GM12878 (cell line): ENCODE measurements around the gene AGPAT2.

Source experiments
- FOS ChIP-seq: IDR thresholded peaks from 3 replicates; pipeline ENCODE4 v1.6.1; 2011; ENCODE audit warnings: borderline replicate concordance; ENCODE audit not compliant: insufficient read length; ENCODE audit errors: extremely low read depth
- SP1 ChIP-seq: IDR thresholded peaks from one replicate; pipeline ENCODE4 v1.6.1; 2011; ENCODE audit warnings: low read depth, low read length
- SUPT20H ChIP-seq: IDR thresholded peaks from 2 replicates; pipeline ENCODE4 v1.6.1; 2011; ENCODE audit warnings: low read depth, mild to moderate bottlenecking, low read length, moderate library complexity, borderline replicate concordance; ENCODE audit not compliant: control insufficient read depth
- TF ChIP-seq, protein P1 (sequence below): IDR thresholded peaks from 2 replicates; pipeline ENCODE4 v1.6.1; 2011; ENCODE audit warnings: low read depth, mild to moderate bottlenecking, low read length, moderate library complexity, borderline replicate concordance; ENCODE audit errors: extremely low read depth
- TF ChIP-seq, protein P2 (sequence below): IDR thresholded peaks from 2 replicates; pipeline ENCODE4 v1.6.1; 2012; ENCODE audit warnings: low read depth, low read length, improper control_type of control experiment

DNA sequence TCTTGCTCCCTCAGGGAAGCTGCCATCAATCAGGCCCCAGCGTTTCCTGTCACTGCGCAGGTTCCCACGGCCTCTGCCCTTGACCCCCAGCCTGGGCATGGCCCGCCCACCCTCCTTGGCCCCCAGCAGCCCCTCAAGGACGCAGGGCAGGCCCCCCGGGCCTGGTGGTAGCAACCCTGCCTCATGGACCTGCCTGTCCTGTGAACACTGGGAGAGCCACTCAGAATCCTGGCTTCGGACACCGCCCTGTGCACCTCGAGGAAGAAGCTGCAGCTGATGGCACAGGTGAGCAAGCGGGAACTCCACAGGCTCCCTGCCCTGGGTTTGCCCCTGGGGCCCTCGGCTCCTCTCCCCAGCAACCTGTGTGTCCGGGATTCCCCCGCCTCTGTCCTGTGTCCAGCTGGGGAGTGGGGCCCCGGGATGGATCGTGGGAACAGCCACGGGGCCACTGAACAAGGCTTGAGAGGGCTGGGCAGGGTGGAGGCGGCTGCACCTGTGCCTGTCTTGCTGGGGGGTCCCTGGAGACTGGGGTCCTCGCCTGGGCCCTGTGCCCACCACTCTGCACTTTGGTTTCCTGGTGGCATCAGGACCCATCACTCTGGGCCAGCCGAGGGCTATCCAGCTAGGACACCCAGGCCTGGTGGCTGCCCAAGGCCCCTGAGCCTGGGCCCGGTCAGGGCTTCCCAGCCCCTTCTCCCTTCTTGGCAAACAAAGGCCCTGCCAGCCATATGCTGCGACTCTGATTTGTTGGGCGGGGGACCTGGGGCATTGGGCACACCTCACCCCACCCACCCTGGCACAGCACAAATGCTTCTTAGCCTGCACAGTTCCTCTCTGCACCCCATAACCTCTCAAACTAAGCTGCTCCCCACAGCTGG lies 58.0 kb downstream of the AGPAT2 start:
- TF ChIP-seq SUPT20H (no peak), SP1 (no peak), FOS (no peak)
- TF ChIP-seq, protein P1, sequence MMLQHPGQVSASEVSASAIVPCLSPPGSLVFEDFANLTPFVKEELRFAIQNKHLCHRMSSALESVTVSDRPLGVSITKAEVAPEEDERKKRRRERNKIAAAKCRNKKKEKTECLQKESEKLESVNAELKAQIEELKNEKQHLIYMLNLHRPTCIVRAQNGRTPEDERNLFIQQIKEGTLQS, result no peak
- TF ChIP-seq, protein P2, sequence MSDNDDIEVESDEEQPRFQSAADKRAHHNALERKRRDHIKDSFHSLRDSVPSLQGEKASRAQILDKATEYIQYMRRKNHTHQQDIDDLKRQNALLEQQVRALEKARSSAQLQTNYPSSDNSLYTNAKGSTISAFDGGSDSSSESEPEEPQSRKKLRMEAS, result no peak
